Stimulated activated CD8-positive, alpha-beta memory T cell treated with anti-CD3 and anti-CD28 coated beads, Interleukin-7, amount 100 ng/mL, for 1 hour (primary cell): Measurements from ENCODE around the gene XPNPEP1.
"Not testable (repeated sequence)": the region's sequence is repeated elsewhere in the genome, so short reads cannot be mapped to it uniquely, and the experiment has no call there.

ENCODE experiments used
- DNase-seq, 2 donors: peaks; one replicate each; pipeline ENCODE4 v3.0.0-alpha.2; 2020; ENCODE audit warnings: low read depth in 2 of 2

Gene XPNPEP1

GRCh38 chr10:109924087-109924486 lies 776 bp upstream of the XPNPEP1 start:
- DNase-seq = no peak

- no peak for DNase-seq
Measured at GRCh38 chr10:109922358-109922975, 844 bp downstream of the XPNPEP1 start.

GRCh38 chr10:109920016-109920415 lies 3.3 kb downstream of the XPNPEP1 start:
- DNase-seq = no peak

- DNase-seq = no peak
Measured at GRCh38 chr10:109919220-109919619, 4.1 kb downstream of the XPNPEP1 start.

GRCh38 chr10:109918707-109919106 lies 4.6 kb downstream of the XPNPEP1 start:
- not testable (repeated sequence) for DNase-seq

- DNase-seq = no peak
Measured at GRCh38 chr10:109915566-109915965, 7.7 kb downstream of the XPNPEP1 start.

- no peak for DNase-seq
Measured at GRCh38 chr10:109914966-109915365, 8.3 kb downstream of the XPNPEP1 start.

- no peak for DNase-seq
Measured at GRCh38 chr10:109913306-109913892, 9.9 kb downstream of the XPNPEP1 start.

GRCh38 chr10:109912335-109913281 lies 10.7 kb downstream of the XPNPEP1 start:
- no peak for DNase-seq

- DNase-seq = no peak
Measured at GRCh38 chr10:109911903-109912302, 11.4 kb downstream of the XPNPEP1 start.

GRCh38 chr10:109906316-109906715 lies 17.0 kb downstream of the XPNPEP1 start:
- no peak for DNase-seq

- no peak for DNase-seq
Measured at GRCh38 chr10:109904397-109904796, 18.9 kb downstream of the XPNPEP1 start.

GRCh38 chr10:109902992-109903947 lies 20.0 kb downstream of the XPNPEP1 start:
- DNase-seq = no peak

GRCh38 chr10:109899356-109900331 lies 23.7 kb downstream of the XPNPEP1 start:
- no peak for DNase-seq

GRCh38 chr10:109898666-109899355 lies 24.5 kb downstream of the XPNPEP1 start:
- no peak for DNase-seq

GRCh38 chr10:109898007-109898406 lies 25.3 kb downstream of the XPNPEP1 start:
- no peak for DNase-seq

- no peak for DNase-seq
Measured at GRCh38 chr10:109895848-109896247, 27.5 kb downstream of the XPNPEP1 start.

- DNase-seq = no peak
Measured at GRCh38 chr10:109895095-109895818, 28.1 kb downstream of the XPNPEP1 start.

GRCh38 chr10:109894516-109894915 lies 28.8 kb downstream of the XPNPEP1 start:
- DNase-seq = no peak
